Inferior parietal cortex (tissue), 1 donor: Measurements from ENCODE around the gene CEND1.

Experiments
- DNase-seq: peaks from one replicate; pipeline ENCODE4 v3.0.0-alpha.2; 2016; ENCODE audit errors: extremely low spot score

CEND1 gene

GRCh38 chr11:794766-795633 is 5.1 kb upstream of the CEND1 start:
- DNase-seq, result no peak

DNA sequence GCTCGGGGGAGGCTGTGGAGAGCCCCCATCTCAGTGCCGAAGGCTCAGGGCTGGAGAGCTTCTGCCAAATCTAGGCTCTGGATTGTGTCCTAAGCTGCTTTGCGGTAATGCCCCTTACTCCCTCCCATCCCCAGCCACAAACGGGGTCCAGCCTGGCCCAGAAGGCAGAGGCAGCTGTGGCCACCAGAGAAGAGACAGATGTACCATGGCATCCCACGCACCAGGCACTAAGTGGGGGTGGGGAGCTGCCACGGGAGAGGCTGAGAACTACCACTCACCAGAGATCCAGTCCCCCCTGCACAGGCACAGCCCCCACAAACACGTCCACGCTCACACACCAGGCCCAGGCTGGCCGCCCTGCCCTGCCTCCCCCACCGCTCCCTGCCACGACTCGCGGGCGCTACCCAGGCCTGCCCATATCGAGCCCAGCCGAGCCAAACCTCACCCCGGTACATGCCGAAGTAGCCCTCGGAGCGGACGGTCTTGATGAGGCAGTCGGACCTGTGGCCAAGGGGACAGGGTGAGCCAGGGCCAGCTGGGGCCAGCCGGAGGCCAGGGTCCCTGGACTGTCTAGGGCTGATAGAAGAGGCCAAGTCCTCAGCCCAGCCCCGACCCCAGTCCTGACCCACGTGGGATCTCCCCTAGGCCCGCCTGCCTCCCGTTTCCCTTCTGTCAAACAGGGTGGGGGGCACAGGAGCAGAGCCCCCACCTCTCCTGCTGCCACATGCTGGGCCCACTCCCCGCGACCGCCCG is 4.3 kb upstream of the CEND1 start:
- no peak for DNase-seq

GRCh38 chr11:793556-793955 is 3.7 kb upstream of the CEND1 start:
- no peak for DNase-seq

DNA sequence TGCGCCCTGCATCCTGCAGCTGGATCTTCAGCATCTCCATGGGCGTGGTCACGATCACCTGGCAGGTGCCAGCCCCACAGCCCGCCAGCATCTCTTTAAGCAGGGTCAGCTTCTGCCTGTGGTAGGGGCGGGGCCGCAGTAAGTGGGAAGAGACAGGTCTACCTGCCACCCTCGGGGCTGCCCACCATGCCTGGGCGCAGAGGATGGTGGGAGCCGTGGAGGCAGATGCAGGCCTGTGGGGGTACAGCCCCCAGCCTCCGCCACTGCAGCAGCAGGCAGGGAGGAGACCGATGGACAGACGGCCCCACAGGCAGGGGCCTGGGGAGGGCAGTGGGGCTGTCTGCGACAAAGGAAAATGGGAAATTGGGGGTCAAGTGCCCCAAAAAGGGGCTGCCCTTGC is 3.0 kb upstream of the CEND1 start:
- no peak for DNase-seq

DNA sequence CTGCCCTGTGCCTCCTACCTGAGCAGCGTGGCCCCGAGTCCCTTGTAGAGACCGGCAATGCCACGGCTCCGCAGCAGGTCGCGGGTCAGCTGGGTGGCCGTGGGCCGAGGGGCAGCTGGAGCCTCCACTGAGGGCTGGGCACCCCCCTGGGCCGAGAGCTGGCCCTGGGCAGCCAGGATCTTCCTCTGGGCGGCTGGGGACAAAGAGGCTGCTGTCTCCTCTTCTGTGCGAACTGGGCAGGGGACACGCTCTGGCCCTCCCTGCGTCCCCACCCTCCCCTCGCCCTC is 2.6 kb upstream of the CEND1 start:
- DNase-seq, result no peak

DNA sequence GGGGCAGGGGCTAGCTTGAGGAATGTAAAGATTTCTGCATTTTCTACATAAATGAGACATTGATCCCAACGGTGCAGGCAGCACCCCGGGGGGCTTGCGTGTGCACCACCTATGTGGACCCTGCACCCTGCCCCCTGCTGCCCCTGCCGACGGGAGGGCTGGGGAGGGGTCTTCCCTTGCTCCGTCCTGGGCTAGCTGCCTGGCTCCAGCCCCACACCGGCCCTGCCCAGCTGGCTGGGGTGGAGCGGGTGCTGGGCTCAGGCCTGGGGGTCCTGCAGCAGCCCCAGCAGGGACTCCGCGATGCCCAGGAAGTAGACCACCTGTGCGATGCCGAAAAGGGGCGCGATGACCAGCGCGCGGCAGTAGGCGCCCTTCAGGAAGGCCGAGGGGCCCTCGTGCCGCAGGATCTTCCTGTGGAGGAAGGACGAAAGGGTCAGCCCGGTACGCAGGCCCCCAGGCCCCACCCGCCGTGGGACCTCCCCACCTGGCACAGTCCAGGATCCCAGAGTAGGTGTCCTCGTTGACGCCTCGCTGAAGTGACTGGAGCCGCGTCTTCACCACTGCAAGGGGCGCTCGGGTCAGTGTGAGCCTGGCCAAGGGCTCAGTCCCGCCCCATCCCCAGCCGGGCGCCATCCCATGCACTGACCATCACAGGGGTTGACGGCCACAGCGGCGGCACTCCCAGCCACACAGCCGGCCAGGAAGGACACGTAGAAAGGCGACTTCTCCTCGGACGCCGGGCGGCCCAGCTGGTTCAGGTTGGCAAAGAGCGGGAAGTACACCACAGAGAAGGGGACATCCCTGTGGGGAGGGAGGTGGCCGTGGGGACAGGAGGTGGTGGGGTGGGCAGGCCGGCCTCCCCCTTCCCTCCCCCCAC is 2.0 kb upstream of the CEND1 start:
- DNase-seq, result no peak

DNA sequence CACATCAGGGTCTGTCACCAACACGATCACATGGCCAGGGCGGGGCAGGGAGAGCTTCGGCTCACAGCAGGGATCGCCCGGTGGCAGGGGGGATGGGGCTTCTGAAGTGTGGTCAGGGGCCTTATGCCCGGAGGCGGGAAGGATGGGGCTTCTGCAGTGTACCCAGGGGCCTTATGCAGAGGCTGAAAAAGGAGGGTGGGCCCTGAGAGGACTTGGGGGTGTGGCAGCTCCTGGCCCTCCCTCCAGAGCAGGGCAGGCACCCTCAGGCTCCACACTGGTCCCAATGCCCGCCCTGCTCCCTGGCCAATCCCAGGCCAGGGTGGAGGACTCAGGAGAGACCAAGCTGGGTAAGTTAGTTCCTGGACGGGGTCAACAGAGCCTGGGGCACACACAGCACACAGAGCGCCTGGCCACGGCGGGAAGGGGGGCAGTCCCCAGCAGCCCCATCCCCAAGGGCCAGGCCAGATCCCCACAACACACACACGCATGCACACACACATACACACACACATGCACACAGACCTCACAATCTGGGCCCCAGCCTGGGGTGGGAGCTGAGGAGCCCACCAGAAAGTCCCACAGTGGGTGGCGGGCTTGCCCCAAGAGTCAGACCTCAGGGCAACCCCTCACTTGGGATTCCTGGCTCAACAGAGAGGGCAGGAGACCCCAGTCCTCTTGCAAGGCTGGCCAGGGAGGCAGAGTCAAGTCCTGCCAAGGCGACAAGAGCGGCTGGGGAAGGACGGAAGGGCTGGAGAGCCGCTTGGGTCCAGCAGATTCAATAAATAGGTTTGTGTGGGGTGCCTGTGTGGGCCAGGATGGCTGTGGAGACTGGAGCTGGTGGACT is 1.1 kb upstream of the CEND1 start:
- no peak for DNase-seq

GRCh38 chr11:788953-789940 is 643 bp downstream of the CEND1 start:
- DNase-seq, result no peak

DNA sequence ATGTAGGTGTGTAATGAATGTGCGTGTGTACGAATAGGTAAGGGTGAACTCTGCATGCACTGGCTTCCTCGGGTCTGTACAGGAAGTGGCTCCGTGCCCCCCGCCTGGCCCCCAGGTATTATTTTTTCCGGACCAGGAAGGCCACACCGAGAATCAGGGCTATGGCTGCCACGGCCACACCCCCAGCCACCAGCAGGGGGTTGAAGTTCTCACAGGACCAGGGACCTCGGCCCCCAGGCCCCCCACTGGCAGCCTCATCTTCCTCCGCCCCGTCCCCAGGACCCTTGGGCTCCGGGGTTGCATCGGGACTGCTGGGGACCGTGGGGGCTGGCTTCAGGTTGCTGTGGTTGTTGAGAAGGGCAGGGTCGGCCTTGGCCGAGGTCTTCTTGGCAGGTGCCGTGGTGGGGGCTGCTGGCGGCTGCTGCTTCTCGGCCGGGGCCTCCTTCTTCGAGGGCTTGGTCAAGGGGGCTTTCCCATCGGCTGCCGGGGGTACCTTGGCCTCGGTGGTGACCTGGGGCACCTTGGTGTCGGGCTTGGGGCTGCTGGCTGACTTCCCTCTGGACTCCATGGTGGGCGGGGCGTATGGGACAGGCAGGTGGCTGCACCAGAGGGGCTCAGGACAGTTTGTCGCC is 1.8 kb downstream of the CEND1 start:
- no peak for DNase-seq

GRCh38 chr11:787084-787675 is 2.7 kb downstream of the CEND1 start:
- DNase-seq, result no peak

GRCh38 chr11:786235-787083 is 3.4 kb downstream of the CEND1 start:
- DNase-seq, result no peak

DNA sequence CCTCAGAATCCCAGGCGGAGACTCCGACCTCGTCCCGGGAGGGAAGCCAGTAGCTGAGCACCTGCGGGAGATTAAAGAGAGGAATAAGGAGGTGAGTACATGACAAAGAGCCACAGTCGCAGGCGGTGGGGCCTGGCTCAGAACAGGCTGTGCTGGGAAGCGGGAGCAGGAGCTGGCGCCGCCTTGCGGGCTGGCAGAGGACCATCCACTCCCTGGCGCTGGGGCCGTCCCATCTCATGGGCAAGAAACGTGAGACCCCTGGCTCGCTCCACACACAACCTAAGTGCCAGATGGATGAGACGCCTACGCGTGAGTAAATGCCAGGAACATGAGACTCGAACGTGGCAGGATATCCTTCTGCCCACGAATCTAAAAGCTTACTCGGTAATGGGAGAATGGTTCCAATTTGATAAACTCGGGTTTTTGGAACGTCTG is 6.3 kb downstream of the CEND1 start:
- DNase-seq, result peak; percentile 79

- no peak for DNase-seq
These were observed 7.4 kb downstream of the CEND1 start for GRCh38 chr11:782264-783174.

GRCh38 chr11:779955-780532 is 9.8 kb downstream of the CEND1 start:
- DNase-seq, result no peak

DNA sequence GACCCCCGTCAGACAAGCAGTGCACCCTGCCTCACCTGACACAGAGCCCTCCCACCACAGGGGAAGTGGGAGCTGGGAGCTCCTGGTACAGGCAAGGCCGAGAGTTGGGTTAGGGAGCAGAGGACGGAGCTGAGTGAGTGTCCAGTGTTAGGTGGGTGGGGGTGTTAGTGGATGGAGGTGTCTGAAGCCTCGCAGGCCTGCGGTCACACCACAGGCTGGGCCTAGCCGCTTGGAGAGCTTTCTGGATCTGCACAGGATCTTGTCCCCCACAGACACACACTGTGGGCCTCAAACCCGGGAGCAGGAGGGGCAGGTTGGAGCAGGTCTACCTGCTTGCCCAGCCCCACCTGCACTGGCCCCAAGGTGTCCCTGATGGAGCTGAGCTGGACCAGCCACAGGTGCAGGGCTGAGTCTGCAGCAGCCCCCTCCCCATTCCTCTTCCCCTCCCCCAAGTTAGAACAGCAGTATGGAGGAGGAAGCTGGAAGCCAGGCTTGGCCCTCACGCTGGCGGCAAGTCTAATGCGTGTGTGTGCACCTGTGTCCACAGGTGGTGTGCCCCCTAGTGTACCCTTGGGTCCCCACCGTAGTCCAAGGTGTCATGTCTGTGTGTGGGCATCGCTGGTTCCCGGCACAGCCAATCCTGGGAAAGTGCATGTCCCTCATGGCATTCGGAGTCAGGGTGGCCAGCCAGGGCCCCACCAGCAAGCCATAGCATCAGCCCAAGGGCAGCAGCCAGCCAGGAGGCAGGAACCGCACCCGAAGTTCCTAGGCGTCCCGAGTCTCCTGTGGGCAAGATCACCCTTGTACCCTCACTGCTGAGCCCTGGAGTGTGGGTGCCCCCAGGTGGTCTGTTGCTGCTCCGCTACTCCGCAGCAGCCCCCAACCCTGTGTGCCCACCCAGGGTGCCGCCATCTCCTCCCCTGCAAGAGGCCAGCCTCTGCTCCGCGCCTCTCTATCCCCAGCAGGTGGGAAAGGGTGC is 10.6 kb downstream of the CEND1 start:
- no peak for DNase-seq
